ENCODE measurements around the gene PPP1R1C.

PPP1R1C gene

GRCh38 chr2:182067393-182067792 is 81.7 kb downstream of the PPP1R1C start:
- no peak for TF ChIP-seq CTCF (IDR thresholded peaks at IDR 0.05; ENCODE audit: low read depth, low read length)

GRCh38 chr2:182068811-182069210 is 83.2 kb downstream of the PPP1R1C start:
- no peak for TF ChIP-seq CTCF (IDR thresholded peaks at IDR 0.05; ENCODE audit: low read depth, low read length)
- no peak overlapping the region for H3K4me3 ChIP-seq (ENCODE audit: low read depth, low read length)

More at GRCh38 chr2:182067393-182067792, 81.7 kb downstream of the PPP1R1C start:
- no peak overlapping the region for H3K4me3 ChIP-seq (ENCODE audit: low read depth, low read length)

- TF ChIP-seq CTCF (IDR thresholded peaks at IDR 0.05; ENCODE audit: low read depth, low read length): no peak
- H3K4me3 ChIP-seq (ENCODE audit: low read depth, low read length): no peak overlapping the region
Measured at GRCh38 chr2:182069416-182069815, 83.8 kb downstream of the PPP1R1C start.

- no peak overlapping the region for H3K4me3 ChIP-seq (ENCODE audit: low read depth, low read length)
- TF ChIP-seq CTCF (IDR thresholded peaks at IDR 0.05; ENCODE audit: low read depth, low read length): no peak
Measured at GRCh38 chr2:182069908-182070307, 84.3 kb downstream of the PPP1R1C start.

GRCh38 chr2:182070736-182071135 is 85.1 kb downstream of the PPP1R1C start:
- no peak for TF ChIP-seq CTCF (IDR thresholded peaks at IDR 0.05; ENCODE audit: low read depth, low read length)
- H3K4me3 ChIP-seq (ENCODE audit: low read depth, low read length): no peak overlapping the region

GRCh38 chr2:182072861-182073260 is 87.2 kb downstream of the PPP1R1C start:
- no peak for TF ChIP-seq CTCF (IDR thresholded peaks at IDR 0.05; ENCODE audit: low read depth, low read length)
- H3K4me3 ChIP-seq (ENCODE audit: low read depth, low read length): no peak overlapping the region

- no peak for TF ChIP-seq CTCF (IDR thresholded peaks at IDR 0.05; ENCODE audit: low read depth, low read length)
- no peak overlapping the region for H3K4me3 ChIP-seq (ENCODE audit: low read depth, low read length)
Measured at GRCh38 chr2:182073613-182074012, 88.0 kb downstream of the PPP1R1C start.

Data from WI38 (cell line).